H1 (cell line): ENCODE results near the gene ANKS1B. TPM values are rescaled to one million over a fixed set of nuclear protein-coding genes. Genes with fewer than 3 reads are reported as not detected.

Experiments used
- CTCF ChIA-PET: fragments of 300-600 bp; sonication (Branson Sonifier 250); formaldehyde crosslinking; loops from one replicate; lab custom pipeline; 2021; ENCODE audit not compliant: partially characterized antibody; lab: Charles Lee
- POLR2A ChIA-PET: fragments of 300-600 bp; sonication (Branson Sonifier 250); formaldehyde crosslinking; loops from one replicate; lab custom pipeline; 2021; ENCODE audit warnings: inconsistent platforms; ENCODE audit not compliant: partially characterized antibody; lab: Charles Lee
- DNase-seq, 2 experiments: peaks; one replicate each; pipeline versions ENCODE4 v3.0.0 to v3.0.0-alpha.2; 2010 to 2022; ENCODE audit warnings: low spot score in 2 of 2, low read depth in 1 of 2, mixed read lengths in 1 of 2
- FAIRE-seq: peaks from 2 replicates; lab custom pipeline; 2011; peaks lifted over from hg19 to GRCh38; lab: Jason Lieb, UNC
- H2AFZ ChIP-seq: 2 replicates; pipeline ENCODE4 v1.8.1; 2012; ENCODE audit warnings: low read length, inconsistent platforms
- H2AK5ac ChIP-seq: 2 replicates; pipeline ENCODE4 v1.6.1; 2013; ENCODE audit warnings: low read depth, low read length
- H2BK120ac ChIP-seq: replicated peaks from 2 replicates; pipeline ENCODE3; 2013; ENCODE audit warnings: low read depth, low read length, inconsistent platforms
- H2BK12ac ChIP-seq: 2 replicates; pipeline ENCODE4 v1.6.1; 2013; ENCODE audit warnings: low read depth, low read length
- H2BK15ac ChIP-seq: 2 replicates; pipeline ENCODE4 v1.6.1; 2013; ENCODE audit warnings: low read length
- H2BK20ac ChIP-seq: 2 replicates; pipeline ENCODE4 v1.6.1; 2013; ENCODE audit warnings: low read length
- H2BK5ac ChIP-seq: 2 replicates; pipeline ENCODE4 v1.6.1; 2013; ENCODE audit warnings: low read depth, low read length
- H3K14ac ChIP-seq: 2 replicates; pipeline ENCODE4 v1.6.1; 2013; ENCODE audit warnings: inconsistent platforms; ENCODE audit not compliant: insufficient read length
- H3K18ac ChIP-seq: 2 replicates; pipeline ENCODE4 v1.6.1; 2013; ENCODE audit warnings: low read length; ENCODE audit errors: extremely low read depth
- H3K23ac ChIP-seq: 2 replicates; pipeline ENCODE4 v1.6.1; 2013; ENCODE audit warnings: inconsistent platforms; ENCODE audit not compliant: insufficient read length
- H3K23me2 ChIP-seq: 2 replicates; pipeline ENCODE4 v1.6.1; 2013; ENCODE audit warnings: low read depth, low read length
- H3K27ac ChIP-seq: 2 replicates; pipeline ENCODE4 v1.6.1; 2011; ENCODE audit warnings: low read depth, low read length, inconsistent platforms
- H3K27me3 ChIP-seq, 4 experiments: replicated peaks in 1 of 4; 1 replicate in 1 of 4; 2 replicates in 3 of 4; pipeline versions ENCODE4 v1.6.1 to v1.8.1; 2011 to 2013; ENCODE audit warnings: low read length in 3 of 4, mild to moderate bottlenecking in 3 of 4, inconsistent platforms in 2 of 4, mixed read lengths in 2 of 4, moderate library complexity in 1 of 4; ENCODE audit not compliant: control insufficient read depth in 3 of 4, insufficient read depth in 3 of 4; ENCODE audit errors: extremely low read depth in 1 of 4
- H3K36me3 ChIP-seq, 4 experiments: 2 replicates each; pipeline versions ENCODE4 v1.6.1 to v1.8.1; 2011 to 2013; ENCODE audit warnings: mild to moderate bottlenecking in 4 of 4, low read length in 3 of 4, moderate library complexity in 2 of 4, control low read depth in 1 of 4, inconsistent platforms in 1 of 4; ENCODE audit not compliant: insufficient read depth in 4 of 4, control insufficient read depth in 2 of 4
- H3K4ac ChIP-seq: replicated peaks from 2 replicates; pipeline ENCODE3; 2013; ENCODE audit warnings: low read length, low read depth, mixed read lengths, inconsistent platforms; ENCODE audit not compliant: insufficient read length
- H3K4me1 ChIP-seq, 4 experiments: replicated peaks in 1 of 4; 1 replicate in 1 of 4; 2 replicates in 3 of 4; pipeline versions ENCODE4 v1.6.1 to v1.8.1; 2011 to 2013; ENCODE audit warnings: low read length in 3 of 4, inconsistent platforms in 2 of 4, mixed read lengths in 1 of 4; ENCODE audit not compliant: insufficient read depth in 4 of 4, control insufficient read depth in 3 of 4
- H3K4me2 ChIP-seq, 2 experiments: 2 replicates each; pipeline versions ENCODE4 v1.6.1 to v1.8.1; 2011 to 2013; ENCODE audit warnings: low read depth in 2 of 2, low read length in 2 of 2, control low read depth in 1 of 2, inconsistent platforms in 1 of 2, mild to moderate bottlenecking in 1 of 2; ENCODE audit not compliant: insufficient read depth in 1 of 2
- H3K4me3 ChIP-seq, 4 experiments: fragments of 200-600, 300-600 bp in 1 of 4; sonication (generic), shearing (Covaris generic), sonication (Bioruptor Twin) in 1 of 4; 2 replicates each; pipeline versions ENCODE4 v1.5.1 to v1.8.1; 2011 to 2016; ENCODE audit warnings: low read length in 4 of 4, low read depth in 3 of 4, control low read depth in 2 of 4, inconsistent platforms in 2 of 4, mild to moderate bottlenecking in 2 of 4, mixed read lengths in 1 of 4, moderate library complexity in 1 of 4; ENCODE audit not compliant: insufficient read depth in 2 of 4; ENCODE audit errors: extremely low read depth in 1 of 4
- H3K56ac ChIP-seq: replicated peaks from 2 replicates; pipeline ENCODE3; 2013; ENCODE audit warnings: low read depth, mild to moderate bottlenecking, mixed read lengths, low read length, inconsistent platforms; ENCODE audit not compliant: insufficient read length
- H3K79me1 ChIP-seq: 2 replicates; pipeline ENCODE4 v1.6.1; 2013; ENCODE audit warnings: low read depth, low read length, control low read depth
- H3K79me2 ChIP-seq, 2 experiments: 2 replicates each; pipeline versions ENCODE4 v1.6.1 to v1.8.1; 2012 to 2013; ENCODE audit warnings: low read length in 2 of 2, mild to moderate bottlenecking in 2 of 2, inconsistent platforms in 1 of 2; ENCODE audit not compliant: insufficient read depth in 2 of 2, control insufficient read depth in 1 of 2
- H3K9ac ChIP-seq, 4 experiments: replicated peaks in 1 of 4; 1 replicate in 1 of 4; 2 replicates in 3 of 4; pipeline versions ENCODE4 v1.6.1 to v1.8.1; 2011 to 2013; ENCODE audit warnings: low read depth in 3 of 4, low read length in 3 of 4, control low read depth in 2 of 4, mild to moderate bottlenecking in 2 of 4, moderate library complexity in 2 of 4, inconsistent platforms in 1 of 4; ENCODE audit errors: extremely low read depth in 1 of 4
- H3K9me3 ChIP-seq, 2 experiments: 2 replicates each; pipeline versions ENCODE4 v1.6.1 to v1.8.1; 2012 to 2013; ENCODE audit warnings: mild to moderate bottlenecking in 2 of 2, moderate library complexity in 2 of 2, control low read depth in 1 of 2, inconsistent platforms in 1 of 2, low read depth in 1 of 2, low read length in 1 of 2, mixed read lengths in 1 of 2; ENCODE audit not compliant: insufficient read depth in 2 of 2
- H4K20me1 ChIP-seq, 2 experiments: replicated peaks in 1 of 2; 2 replicates each; pipeline versions ENCODE3 to v1.8.1; 2011 to 2013; ENCODE audit warnings: inconsistent platforms in 2 of 2, low read length in 2 of 2, mild to moderate bottlenecking in 1 of 2; ENCODE audit not compliant: insufficient read depth in 2 of 2, control insufficient read depth in 1 of 2
- H4K5ac ChIP-seq: 2 replicates; pipeline ENCODE4 v1.6.1; 2013; ENCODE audit warnings: low read length, low read depth, mixed read lengths, inconsistent platforms; ENCODE audit not compliant: insufficient read length
- H4K8ac ChIP-seq: 2 replicates; pipeline ENCODE4 v1.8.0; 2013; ENCODE audit warnings: mild to moderate bottlenecking, moderate library complexity, low read length, inconsistent platforms; ENCODE audit not compliant: insufficient read depth; ENCODE audit errors: extremely low read depth
- H4K91ac ChIP-seq: replicated peaks from 2 replicates; pipeline ENCODE3; 2013; ENCODE audit warnings: low read length, mixed read lengths, inconsistent platforms; ENCODE audit not compliant: insufficient read length
- CBX8 ChIP-seq: fragments of 300-800, 300-1000 bp; sonication (generic); IDR thresholded peaks from 2 replicates; pipeline ENCODE4 v1.7.1; 2016; ENCODE audit warnings: low read depth, low read length, borderline replicate concordance
- HDAC2 ChIP-seq, 2 experiments: fragments of 300-600 bp in 1 of 2; sonication (generic) in 1 of 2; IDR thresholded peaks; 2 replicates each; pipeline ENCODE4 v1.6.1; 2011 to 2012; ENCODE audit warnings: low read depth in 2 of 2, low read length in 2 of 2, mild to moderate bottlenecking in 2 of 2, moderate library complexity in 2 of 2, borderline replicate concordance in 1 of 2, inconsistent platforms in 1 of 2
- KDM5A ChIP-seq: fragments of 200-600 bp; IDR thresholded peaks from 2 replicates; pipeline ENCODE4 v1.7.1; 2012; ENCODE audit warnings: mild to moderate bottlenecking, low read length, inconsistent platforms, mixed read lengths
- RXRA ChIP-seq: IDR thresholded peaks from 2 replicates; pipeline ENCODE4 v1.6.1; 2011; ENCODE audit warnings: low read depth, mild to moderate bottlenecking, low read length, moderate library complexity; ENCODE audit not compliant: insufficient read depth
- SIX5 ChIP-seq: IDR thresholded peaks from 2 replicates; pipeline ENCODE4 v1.6.1; 2011; ENCODE audit warnings: mild to moderate bottlenecking, low read depth, low read length
- SUZ12 ChIP-seq: fragments of 200-600 bp; sonication (generic); IDR thresholded peaks from 2 replicates; pipeline ENCODE4 v1.6.1; 2012; ENCODE audit warnings: mild to moderate bottlenecking, inconsistent platforms, low read length, moderate library complexity, mixed read lengths
- TCF12 ChIP-seq: IDR thresholded peaks from 2 replicates; pipeline ENCODE4 v1.6.1; 2011; ENCODE audit warnings: low read depth, mild to moderate bottlenecking, low read length
- WGBS, 2 experiments: shearing (Covaris generic) in 1 of 2; methylation state at CpG; one replicate each; pipeline versions ENCODE4 v1.1.6 to v1.1.7; 2013 to 2015; ENCODE audit warnings: low lambda C conversion rate in 2 of 2, mixed read lengths in 2 of 2, inconsistent platforms in 1 of 2, low coverage in 1 of 2, missing lambda C conversion rate in 1 of 2; ENCODE audit not compliant: insufficient replicate concordance in 2 of 2, insufficient coverage in 1 of 2, insufficient read length in 1 of 2; ENCODE audit errors: extremely low coverage in 1 of 2, missing lambda C conversion rate in 1 of 2; 5-methylcytosine and 5-hydroxymethylcytosine counted together
- polyA plus RNA-seq, 7 experiments: library from polyadenylated mRNA; depleted of rRNA in 3 of 7; stranded (reverse) in 5 of 7; unstranded in 2 of 7; fragments of >200 nt in 5 of 7; fragments of 200-250 nt in 2 of 7; gene quantifications; 1 replicate in 5 of 7; 2 replicates in 1 of 7; 4 replicates in 1 of 7; pipeline versions ENCODE4 v1.2.1 to v1.2.3, GENCODE V29; 2011 to 2013; ENCODE audit warnings: missing spikeins in 2 of 7, mixed read lengths in 2 of 7
- total RNA-seq: library from RNA; stranded (reverse); fragmentation: NEBNext Ultra II Directional; extraction: Animal tissue kit (Norgen Biotek cat#: 25700); gene quantifications from 2 replicates; pipeline ENCODE4 v1.2.1, GENCODE V29; 2021
- TF ChIP-seq, protein P1 (sequence below), 3 experiments: IDR thresholded peaks; 1 replicate in 2 of 3; 2 replicates in 1 of 3; pipeline versions ENCODE4 v1.5.1 to v1.6.1; 2011; ENCODE audit warnings: low read length in 3 of 3, mild to moderate bottlenecking in 3 of 3, inconsistent platforms in 2 of 3, low read depth in 1 of 3, moderate library complexity in 1 of 3; ENCODE audit not compliant: insufficient read depth in 1 of 3; ENCODE audit errors: control extremely low read depth in 1 of 3
- TF ChIP-seq, protein P2 (sequence below): IDR thresholded peaks from 2 replicates; pipeline ENCODE4 v1.6.1; 2012; ENCODE audit warnings: low read length, inconsistent platforms

ANKS1B gene
- total and polyA plus RNA-seq, 2 of the 8 experiments (the other 6 are each of a cell fraction or from before 2014, with no cell fraction given) = 2.7 to 6.1 TPM

DNA sequence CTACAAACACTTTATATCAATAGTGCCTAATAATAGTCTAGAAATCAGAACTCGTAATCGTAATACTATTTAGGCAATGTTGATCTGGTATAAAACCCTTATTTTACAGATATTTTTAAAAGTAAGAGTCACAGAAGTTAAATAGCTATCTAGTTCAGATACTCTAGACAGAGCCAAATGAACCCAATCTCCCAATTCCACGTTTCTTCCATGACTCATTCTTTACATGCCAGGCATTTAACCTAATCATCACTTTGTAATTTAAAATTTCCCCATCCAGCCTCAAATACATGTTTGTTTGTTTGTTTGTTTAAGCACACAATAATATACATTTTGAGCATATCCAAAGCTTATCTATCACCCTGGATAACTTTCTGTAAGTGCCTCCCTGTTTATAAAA, 373.6 kb downstream of the ANKS1B start:
- Histone ChIP-seq H2BK120ac (no peak overlapping the region), H3K79me2 (no peaks in the 10 kb centered on the region), H3K9ac (no peak overlapping the region), H3K79me1 (no peaks in the 10 kb centered on the region), H3K27me3 (peaks cover 0 to 4% (median 0%) of the 10 kb centered on the region in 4 experiments; a peak in 2 of 7 replicates), H2AFZ (no peak overlapping the region), H3K18ac (no peak overlapping the region), H2BK20ac (no peak overlapping the region), H3K36me3 (no peaks in the 10 kb centered on the region), H3K23ac (no peak overlapping the region), H3K23me2 (no peaks in the 10 kb centered on the region; the same call in 1 of the 2 replicates), H3K14ac (no peak overlapping the region), H3K4me1 (peaks cover 0 to 13% (median 4%) of the 10 kb centered on the region in 4 experiments; a peak in 5 of 7 replicates), H2BK12ac (no peak overlapping the region), H4K20me1 (no peaks in the 10 kb centered on the region), H3K9me3 (no peaks in the 10 kb centered on the region), H3K4ac (no peak overlapping the region), H2BK15ac (no peak overlapping the region), H2AK5ac (no peak overlapping the region), H4K8ac (no peak overlapping the region), H4K5ac (no peak overlapping the region), H3K4me3 (no peak overlapping the region), H3K4me2 (no peak overlapping the region), H4K91ac (no peak overlapping the region), H3K56ac (no peak overlapping the region), H3K27ac (no peak overlapping the region), H2BK5ac (no peak overlapping the region)
- WGBS, 2 experiments = 64% methylated on average over 3 of the region's 3 CpGs; no CpG with 5 or more reads in 1 of the 2 experiments
- FAIRE-seq (no peak), DNase-seq (no peak)
- ChIA-PET POLR2A (no interaction called here), CTCF (interaction anchor here (1.2 to 2.6 kb wide), 5 partner anchors 9 to 226 kb away, joined by 3 to 14 read pairs (median 4); no protein-coding TSS in a partner anchor)
- TF ChIP-seq, protein P1, sequence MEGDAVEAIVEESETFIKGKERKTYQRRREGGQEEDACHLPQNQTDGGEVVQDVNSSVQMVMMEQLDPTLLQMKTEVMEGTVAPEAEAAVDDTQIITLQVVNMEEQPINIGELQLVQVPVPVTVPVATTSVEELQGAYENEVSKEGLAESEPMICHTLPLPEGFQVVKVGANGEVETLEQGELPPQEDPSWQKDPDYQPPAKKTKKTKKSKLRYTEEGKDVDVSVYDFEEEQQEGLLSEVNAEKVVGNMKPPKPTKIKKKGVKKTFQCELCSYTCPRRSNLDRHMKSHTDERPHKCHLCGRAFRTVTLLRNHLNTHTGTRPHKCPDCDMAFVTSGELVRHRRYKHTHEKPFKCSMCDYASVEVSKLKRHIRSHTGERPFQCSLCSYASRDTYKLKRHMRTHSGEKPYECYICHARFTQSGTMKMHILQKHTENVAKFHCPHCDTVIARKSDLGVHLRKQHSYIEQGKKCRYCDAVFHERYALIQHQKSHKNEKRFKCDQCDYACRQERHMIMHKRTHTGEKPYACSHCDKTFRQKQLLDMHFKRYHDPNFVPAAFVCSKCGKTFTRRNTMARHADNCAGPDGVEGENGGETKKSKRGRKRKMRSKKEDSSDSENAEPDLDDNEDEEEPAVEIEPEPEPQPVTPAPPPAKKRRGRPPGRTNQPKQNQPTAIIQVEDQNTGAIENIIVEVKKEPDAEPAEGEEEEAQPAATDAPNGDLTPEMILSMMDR (IDR thresholded peaks at IDR 0.05; ENCODE audit: control extremely low read depth in 1 of 3, insufficient read depth in 1 of 3, low read depth in 1 of 3, low read length in 3 of 3) = no peak
- no peak for TF ChIP-seq KDM5A
- no peak for TF ChIP-seq TCF12
- TF ChIP-seq HDAC2 (IDR thresholded peaks at IDR 0.05; ENCODE audit: borderline replicate concordance in 1 of 2, low read depth in 2 of 2, low read length in 2 of 2) = no peak
- no peak for TF ChIP-seq CBX8
- no peak for TF ChIP-seq RXRA
- TF ChIP-seq SIX5 = no peak
- TF ChIP-seq, protein P2, sequence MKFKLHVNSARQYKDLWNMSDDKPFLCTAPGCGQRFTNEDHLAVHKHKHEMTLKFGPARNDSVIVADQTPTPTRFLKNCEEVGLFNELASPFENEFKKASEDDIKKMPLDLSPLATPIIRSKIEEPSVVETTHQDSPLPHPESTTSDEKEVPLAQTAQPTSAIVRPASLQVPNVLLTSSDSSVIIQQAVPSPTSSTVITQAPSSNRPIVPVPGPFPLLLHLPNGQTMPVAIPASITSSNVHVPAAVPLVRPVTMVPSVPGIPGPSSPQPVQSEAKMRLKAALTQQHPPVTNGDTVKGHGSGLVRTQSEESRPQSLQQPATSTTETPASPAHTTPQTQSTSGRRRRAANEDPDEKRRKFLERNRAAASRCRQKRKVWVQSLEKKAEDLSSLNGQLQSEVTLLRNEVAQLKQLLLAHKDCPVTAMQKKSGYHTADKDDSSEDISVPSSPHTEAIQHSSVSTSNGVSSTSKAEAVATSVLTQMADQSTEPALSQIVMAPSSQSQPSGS = no peak
- no peak for TF ChIP-seq SUZ12
